Bronchial epithelial cell (primary cell): Measurements from ENCODE around the gene RGS9. TPM values are rescaled to one million over a fixed set of nuclear protein-coding genes. Genes with fewer than 3 reads are reported as not detected.
A peak's percentile ranks its signal among the peaks of the same experiment; 100 is the strongest.

Experiments used
- DNase-seq: peaks from one replicate; pipeline ENCODE4 v3.0.0-alpha.2; 2010; ENCODE audit warnings: low read depth
- FAIRE-seq: peaks from 2 replicates; lab custom pipeline; 2011; peaks lifted over from hg19 to GRCh38; lab: Jason Lieb, UNC
- H3K27me3 ChIP-seq: 2 replicates; pipeline ENCODE4 v1.5.1; 2011; ENCODE audit warnings: low read length; ENCODE audit not compliant: control insufficient read depth, insufficient read depth
- H3K36me3 ChIP-seq: 2 replicates; pipeline ENCODE4 v1.5.1; 2011; ENCODE audit warnings: low read length; ENCODE audit not compliant: control insufficient read depth, insufficient read depth
- H3K4me3 ChIP-seq: 2 replicates; pipeline ENCODE4 v1.5.1; 2011; ENCODE audit warnings: mild to moderate bottlenecking, low read depth, low read length, control low read depth
- CTCF ChIP-seq: IDR thresholded peaks from 2 replicates; pipeline ENCODE4 v1.5.1; 2011; ENCODE audit warnings: mild to moderate bottlenecking, moderate library complexity, low read length, control low read depth, inconsistent platforms; ENCODE audit not compliant: insufficient read depth, severe bottlenecking
- total RNA-seq: library from RNA; depleted of rRNA; stranded (reverse); fragments of >200 nt; gene quantifications from 2 replicates; pipeline ENCODE4 v1.2.1, GENCODE V29; 2014

Gene RGS9
- total RNA-seq, 1 donor from 2014 or later: 1.1 TPM

GRCh38 chr17:65261682-65262636 is 124.8 kb downstream of the RGS9 start:
- TF ChIP-seq CTCF: no peak
- DNase-seq (peak; percentile 75), FAIRE-seq (no peak)
- no peak overlapping the region for H3K4me3 ChIP-seq
- H3K36me3 ChIP-seq: no peaks in the 10 kb centered on the region
- H3K27me3 ChIP-seq: no peaks in the 10 kb centered on the region

GRCh38 chr17:65265276-65265675 is 128.1 kb downstream of the RGS9 start:
- no peak for TF ChIP-seq CTCF
- Histone ChIP-seq H3K36me3 (no peaks in the 10 kb centered on the region), H3K4me3 (no peak overlapping the region), H3K27me3 (no peaks in the 10 kb centered on the region)
- DNase-seq (no peak), FAIRE-seq (no peak)

- TF ChIP-seq CTCF: no peak
Observed at GRCh38 chr17:65268832-65269231, 131.7 kb downstream of the RGS9 start.

GRCh38 chr17:65270499-65271253 is 133.5 kb downstream of the RGS9 start:
- no peak for FAIRE-seq
- Histone ChIP-seq H3K4me3 (no peak overlapping the region), H3K36me3 (no peaks in the 10 kb centered on the region), H3K27me3 (no peaks in the 10 kb centered on the region)
- DNase-seq: no peak
- no peak for TF ChIP-seq CTCF

More at GRCh38 chr17:65268832-65269231, 131.7 kb downstream of the RGS9 start:
- FAIRE-seq (no peak), DNase-seq (peak; percentile 56)
- Histone ChIP-seq H3K36me3 (no peaks in the 10 kb centered on the region), H3K4me3 (no peak overlapping the region), H3K27me3 (no peaks in the 10 kb centered on the region)

- H3K4me3 ChIP-seq: no peak overlapping the region
- H3K27me3 ChIP-seq: no peaks in the 10 kb centered on the region
- FAIRE-seq (no peak), DNase-seq (no peak)
- no peaks in the 10 kb centered on the region for H3K36me3 ChIP-seq
- TF ChIP-seq CTCF: no peak
Observed at GRCh38 chr17:65271296-65271695, 134.1 kb downstream of the RGS9 start.

Other genes with a start within 250 kb of the RGS9 start
- 1.1 and 5.0 TPM in 2 replicates for gene LRRC37A3, start 217.9 kb upstream of the RGS9 start, total RNA-seq
- gene GNA13, start 80.6 kb upstream of the RGS9 start, total RNA-seq: 37.5 and 51.6 TPM in 2 replicates